GM23248 (cell line): ENCODE measurements around the gene BAIAP2L2. TPM values are rescaled to one million over a fixed set of nuclear protein-coding genes. Genes with fewer than 3 reads are reported as not detected.

Experiments
- DNase-seq: peaks from one replicate; pipeline ENCODE4 v3.0.0-alpha.2; 2015
- H2AFZ ChIP-seq: fragments of 200-600 bp; sonication (generic); 2 replicates; pipeline ENCODE4 v1.6.1; 2016; ENCODE audit warnings: antibody characterized with exemption
- H3F3A ChIP-seq: fragments of 200-600 bp; sonication (generic); 2 replicates; pipeline ENCODE4 v1.6.1; 2016; ENCODE audit warnings: mild to moderate bottlenecking, antibody characterized with exemption, mixed run types; ENCODE audit not compliant: insufficient read depth
- H3K27ac ChIP-seq: fragments of 200-600 bp; sonication (generic); 2 replicates; pipeline ENCODE4 v1.5.1; 2016; ENCODE audit warnings: mild to moderate bottlenecking
- H3K27me3 ChIP-seq: fragments of 200-600 bp; sonication (generic); replicated peaks from 2 replicates; pipeline ENCODE4 v1.6.1; 2016; ENCODE audit warnings: mild to moderate bottlenecking; ENCODE audit not compliant: insufficient read depth
- H3K36me3 ChIP-seq: fragments of 200-600 bp; sonication (generic); 2 replicates; pipeline ENCODE4 v1.6.1; 2016; ENCODE audit warnings: low read depth, mild to moderate bottlenecking
- H3K4me1 ChIP-seq: fragments of 200-600 bp; sonication (generic); 2 replicates; pipeline ENCODE4 v1.6.1; 2016; ENCODE audit warnings: mild to moderate bottlenecking; ENCODE audit not compliant: insufficient read depth
- H3K4me2 ChIP-seq: fragments of 200-600 bp; sonication (generic); one replicate; pipeline ENCODE4 v1.6.1; 2016; ENCODE audit warnings: mild to moderate bottlenecking; ENCODE audit not compliant: unreplicated experiment
- H3K4me3 ChIP-seq: fragments of 200-600 bp; sonication (generic); 2 replicates; pipeline ENCODE4 v1.5.1; 2016; ENCODE audit warnings: mild to moderate bottlenecking
- H3K79me2 ChIP-seq: fragments of 200-600 bp; sonication (generic); 2 replicates; pipeline ENCODE4 v1.6.1; 2016; ENCODE audit warnings: mild to moderate bottlenecking; ENCODE audit not compliant: insufficient read depth
- H3K9ac ChIP-seq: fragments of 200-600 bp; sonication (generic); 2 replicates; pipeline ENCODE4 v1.6.1; 2016; ENCODE audit warnings: mild to moderate bottlenecking
- H3K9me2 ChIP-seq: fragments of 200-600 bp; sonication (generic); 2 replicates; pipeline ENCODE4 v1.6.1; 2016; ENCODE audit warnings: mixed run types, mild to moderate bottlenecking, moderate library complexity; ENCODE audit not compliant: insufficient read depth
- H3K9me3 ChIP-seq: fragments of 200-600 bp; sonication (generic); one replicate; pipeline ENCODE4 v1.6.1; 2017; ENCODE audit warnings: low read depth
- H4K20me1 ChIP-seq: fragments of 200-600 bp; sonication (generic); 2 replicates; pipeline ENCODE4 v1.6.0; 2016; ENCODE audit not compliant: insufficient read depth
- EZH2 ChIP-seq: fragments of 200-600 bp; sonication (generic); IDR thresholded peaks from 2 replicates; pipeline ENCODE4 v1.6.1; 2018; ENCODE audit warnings: antibody characterized with exemption, mild to moderate bottlenecking; ENCODE audit not compliant: insufficient read depth, poor library complexity, severe bottlenecking
- EZH2phosphoT487 ChIP-seq: fragments of 200-600 bp; sonication (generic); IDR thresholded peaks from 2 replicates; pipeline ENCODE4 v1.6.1; 2018; ENCODE audit warnings: antibody characterized with exemption, moderate library complexity, mild to moderate bottlenecking, low read depth; ENCODE audit not compliant: insufficient read depth
- WGBS, 2 experiments: methylation state at CpG; one replicate each; pipeline ENCODE4 v1.1.6; 2015 to 2017; ENCODE audit warnings: low lambda C conversion rate in 2 of 2, low coverage in 1 of 2; ENCODE audit errors: missing lambda C conversion rate in 2 of 2; 5-methylcytosine and 5-hydroxymethylcytosine counted together
- in situ Hi-C: fragments of 300-500 bp; cut with MboI; formaldehyde crosslinking; loops from 2 replicates; pipeline ENCODE4 v1.15.0; 2020
- polyA plus RNA-seq: library from polyadenylated mRNA; unstranded; fragments of >200 nt; fragmentation: Nextera tagmentation; extraction: Ambion mirVana; gene quantifications from 2 replicates; pipeline ENCODE4 v1.2.1, GENCODE V29; 2016
- total RNA-seq: library from RNA; depleted of rRNA; stranded (reverse); fragments of >200 nt; shearing (Covaris generic); gene quantifications from 2 replicates; pipeline ENCODE4 v1.2.3, GENCODE V29; 2014

Gene BAIAP2L2
- total and polyA plus RNA-seq, 2 experiments from 2014 or later = 12.6 to 13.4 TPM

GRCh38 chr22:38049812-38050619 lies 60.5 kb downstream of the BAIAP2L2 start:
- H3K4me3 ChIP-seq = no peak overlapping the region
- H3K79me2 ChIP-seq = no peaks in the 10 kb centered on the region
- H3K4me1 ChIP-seq = no peaks in the 10 kb centered on the region
- H3K9me2 ChIP-seq = no peaks in the 10 kb centered on the region
- TF ChIP-seq EZH2 = no peak
- in situ Hi-C loops = loop anchor here (10.0 kb wide), 1 partner anchor 525 kb away; the partner anchor contains the start of gene DMC1
- 74 to 77% methylated on average over 17 to 20 of the region's 20 CpGs for WGBS, 2 experiments
- DNase-seq = no peak
- no peaks in the 10 kb centered on the region for H3F3A ChIP-seq
- H2AFZ ChIP-seq = no peak overlapping the region
- no peak overlapping the region for H3K27ac ChIP-seq
- peaks cover 5% of the 10 kb centered on the region; the same call in 1 of the 2 replicates for H3K27me3 ChIP-seq
- H3K36me3 ChIP-seq = no peaks in the 10 kb centered on the region
- no peak overlapping the region for H3K4me2 ChIP-seq
- H4K20me1 ChIP-seq = no peaks in the 10 kb centered on the region
- no peaks in the 10 kb centered on the region for H3K9me3 ChIP-seq
- H3K9ac ChIP-seq = no peak overlapping the region

GRCh38 chr22:38046070-38046748 lies 64.3 kb downstream of the BAIAP2L2 start:
- Histone ChIP-seq H3K4me2 (no peak overlapping the region), H3K4me1 (no peaks in the 10 kb centered on the region), H4K20me1 (no peaks in the 10 kb centered on the region), H3F3A (no peaks in the 10 kb centered on the region), H3K36me3 (no peaks in the 10 kb centered on the region), H3K9me2 (no peaks in the 10 kb centered on the region), H3K9ac (no peak overlapping the region), H2AFZ (no peak overlapping the region), H3K4me3 (no peak overlapping the region), H3K27ac (no peak overlapping the region), H3K79me2 (no peaks in the 10 kb centered on the region), H3K9me3 (no peaks in the 10 kb centered on the region), H3K27me3 (peaks cover 5% of the 10 kb centered on the region; the same call in 1 of the 2 replicates)
- TF ChIP-seq EZH2 = no peak
- no peak for TF ChIP-seq EZH2phosphoT487
- 69 to 79% methylated on average over 14 of the region's 14 CpGs for WGBS, 2 experiments
- DNase-seq = no peak
- in situ Hi-C loops = no loop called here

GRCh38 chr22:38043151-38044039 lies 67.1 kb downstream of the BAIAP2L2 start:
- H3K36me3 ChIP-seq = no peaks in the 10 kb centered on the region
- H3K27ac ChIP-seq = no peak overlapping the region
- no peak overlapping the region for H3K4me2 ChIP-seq
- no peaks in the 10 kb centered on the region for H3K4me1 ChIP-seq
- 88 to 89% methylated on average over 16 of the region's 16 CpGs for WGBS, 2 experiments
- TF ChIP-seq EZH2 (no peak), EZH2phosphoT487 (no peak)
- H3K79me2 ChIP-seq = no peaks in the 10 kb centered on the region
- H4K20me1 ChIP-seq = no peaks in the 10 kb centered on the region
- no peak for DNase-seq
- H3K4me3 ChIP-seq = no peak overlapping the region
- H3K27me3 ChIP-seq = peaks cover 5% of the 10 kb centered on the region; the same call in 1 of the 2 replicates
- H3K9me3 ChIP-seq = no peaks in the 10 kb centered on the region
- H2AFZ ChIP-seq = no peak overlapping the region
- no peaks in the 10 kb centered on the region for H3K9me2 ChIP-seq
- H3K9ac ChIP-seq = no peak overlapping the region
- in situ Hi-C loops = no loop called here
- H3F3A ChIP-seq = no peaks in the 10 kb centered on the region

DNA sequence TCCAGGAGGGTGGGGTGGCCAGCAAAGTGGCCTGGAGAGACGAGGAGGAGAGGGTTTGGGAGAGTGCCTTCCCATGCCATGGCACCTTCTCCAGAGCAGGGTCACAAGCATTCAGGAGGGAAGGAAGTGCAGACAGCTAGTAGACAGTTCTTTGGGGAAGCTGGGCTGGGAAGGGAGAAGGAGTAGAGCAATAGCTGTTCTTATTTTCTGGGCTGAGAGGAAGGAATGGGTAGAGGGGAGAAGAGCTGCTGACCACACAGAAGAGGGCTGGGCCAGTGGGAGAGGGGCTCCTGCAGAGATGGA lies 68.0 kb downstream of the BAIAP2L2 start:
- Histone ChIP-seq H3K9ac (no peak overlapping the region), H3K9me2 (no peaks in the 10 kb centered on the region), H3K4me1 (no peaks in the 10 kb centered on the region), H3K9me3 (no peaks in the 10 kb centered on the region), H3K4me3 (no peak overlapping the region), H4K20me1 (no peaks in the 10 kb centered on the region), H3K36me3 (no peaks in the 10 kb centered on the region), H3K79me2 (no peaks in the 10 kb centered on the region), H3K27me3 (0 out of 2 replicates have a peak, but pooled peaks cover 3% of the 10 kb centered on the region), H2AFZ (no peak overlapping the region), H3F3A (no peaks in the 10 kb centered on the region), H3K4me2 (no peak overlapping the region), H3K27ac (no peak overlapping the region)
- no peak for DNase-seq
- in situ Hi-C loops = no loop called here
- WGBS, 2 experiments = 38 to 56% methylated on average over 1 of the region's 1 CpG
- TF ChIP-seq EZH2phosphoT487 = no peak
- no peak for TF ChIP-seq EZH2
